Loucy (cell line): Measurements from ENCODE around the gene REEP1.

ENCODE experiments used
- H2AFZ ChIP-seq: fragments of 200-600 bp; sonication (generic); 2 replicates; pipeline ENCODE4 v1.6.0; 2016; ENCODE audit warnings: antibody characterized with exemption, mild to moderate bottlenecking, low read length, moderate library complexity
- H3F3A ChIP-seq: fragments of 200-600 bp; 2 replicates; pipeline ENCODE4 v1.6.0; 2016; ENCODE audit warnings: antibody characterized with exemption, low read depth, mild to moderate bottlenecking
- H3K27me3 ChIP-seq: fragments of 200-600 bp; sonication (generic); 2 replicates; pipeline ENCODE4 v1.6.1; 2014; ENCODE audit warnings: low read length, mild to moderate bottlenecking; ENCODE audit not compliant: insufficient read depth, poor library complexity, severe bottlenecking
- H3K36me3 ChIP-seq: fragments of 200-600 bp; sonication (generic); 2 replicates; pipeline ENCODE4 v1.6.1; 2016; ENCODE audit warnings: low read length; ENCODE audit not compliant: insufficient read depth
- H3K4me1 ChIP-seq: fragments of 200-600 bp; sonication (generic); 2 replicates; pipeline ENCODE4 v1.5.1; 2014; ENCODE audit warnings: low read length, mild to moderate bottlenecking; ENCODE audit not compliant: insufficient read depth, poor library complexity, severe bottlenecking
- H3K4me2 ChIP-seq: fragments of 200-600 bp; sonication (generic); 2 replicates; pipeline ENCODE4 v1.6.0; 2014; ENCODE audit warnings: antibody characterized with exemption, low read length, low read depth, mild to moderate bottlenecking; ENCODE audit not compliant: poor library complexity, severe bottlenecking
- H3K4me3 ChIP-seq: fragments of 200-600 bp; sonication (generic); 2 replicates; pipeline ENCODE4 v1.5.1; 2014; ENCODE audit warnings: low read length, mild to moderate bottlenecking, mixed read lengths; ENCODE audit not compliant: poor library complexity, severe bottlenecking
- H3K79me2 ChIP-seq: fragments of 200-600 bp; sonication (generic); 2 replicates; pipeline ENCODE4 v1.6.1; 2014; ENCODE audit warnings: low read length; ENCODE audit not compliant: insufficient read depth
- H3K9ac ChIP-seq: fragments of 200-600 bp; sonication (generic); 2 replicates; pipeline ENCODE4 v1.6.0; 2014; ENCODE audit warnings: mild to moderate bottlenecking, low read depth, low read length, moderate library complexity; ENCODE audit not compliant: poor library complexity, severe bottlenecking
- H3K9me2 ChIP-seq: fragments of 200-600 bp; sonication (generic); replicated peaks from 2 replicates; pipeline ENCODE4 v1.6.1; 2016; ENCODE audit warnings: low read depth, low read length, mixed read lengths
- H3K9me3 ChIP-seq: fragments of 200-600 bp; sonication (generic); 2 replicates; pipeline ENCODE4 v1.6.1; 2014; ENCODE audit warnings: mild to moderate bottlenecking, antibody characterized with exemption, low read length, low read depth; ENCODE audit not compliant: insufficient read depth
- H4K20me1 ChIP-seq: fragments of 200-600 bp; sonication (generic); 2 replicates; pipeline ENCODE4 v1.6.0; 2014; ENCODE audit warnings: antibody characterized with exemption, low read length, mild to moderate bottlenecking; ENCODE audit not compliant: insufficient read depth, poor library complexity, severe bottlenecking
- EZH2phosphoT487 ChIP-seq: fragments of 200-600 bp; IDR thresholded peaks from 2 replicates; pipeline ENCODE4 v1.6.1; 2018; ENCODE audit warnings: antibody characterized with exemption, mild to moderate bottlenecking, moderate library complexity, borderline replicate concordance
- TF ChIP-seq, protein P1 (sequence below): fragments of 200-600 bp; sonication (generic); conservative IDR thresholded peaks from 2 replicates; pipeline ENCODE4 v1.5.1; 2014; ENCODE audit warnings: mild to moderate bottlenecking, antibody characterized with exemption, low read length

Gene REEP1

DNA sequence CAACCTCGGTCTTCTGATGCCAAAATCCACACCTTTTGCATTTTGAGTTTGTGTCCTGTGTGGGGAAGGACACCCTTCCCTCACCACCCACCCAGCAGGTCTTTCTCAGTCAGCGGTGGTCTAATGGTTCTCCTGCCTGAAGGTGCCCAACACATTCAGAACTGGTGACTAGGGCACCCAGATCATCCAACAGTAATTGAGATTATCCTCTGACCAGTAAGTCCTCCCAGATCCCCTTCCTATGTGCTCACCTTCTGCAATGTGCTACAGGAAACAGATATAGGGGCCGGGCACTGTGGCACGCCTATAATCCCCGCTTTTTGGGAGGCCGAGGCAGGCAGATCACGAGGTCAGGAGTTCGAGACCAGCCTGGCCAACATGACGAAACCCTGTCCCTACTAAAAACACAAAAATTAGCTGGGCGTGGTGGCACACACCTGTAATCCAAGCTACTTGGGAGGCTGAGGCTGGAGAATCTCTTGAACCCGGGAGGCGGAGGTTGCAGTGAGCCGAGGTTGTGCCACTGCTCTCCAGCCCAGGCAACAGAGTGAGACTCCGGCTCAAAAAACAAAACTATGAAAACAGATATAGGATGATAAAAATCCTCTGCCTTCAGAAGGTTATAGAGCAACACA lies 56.2 kb downstream of the REEP1 start:
- H3K4me3 ChIP-seq = no peak overlapping the region
- TF ChIP-seq EZH2phosphoT487 = no peak
- TF ChIP-seq, protein P1, sequence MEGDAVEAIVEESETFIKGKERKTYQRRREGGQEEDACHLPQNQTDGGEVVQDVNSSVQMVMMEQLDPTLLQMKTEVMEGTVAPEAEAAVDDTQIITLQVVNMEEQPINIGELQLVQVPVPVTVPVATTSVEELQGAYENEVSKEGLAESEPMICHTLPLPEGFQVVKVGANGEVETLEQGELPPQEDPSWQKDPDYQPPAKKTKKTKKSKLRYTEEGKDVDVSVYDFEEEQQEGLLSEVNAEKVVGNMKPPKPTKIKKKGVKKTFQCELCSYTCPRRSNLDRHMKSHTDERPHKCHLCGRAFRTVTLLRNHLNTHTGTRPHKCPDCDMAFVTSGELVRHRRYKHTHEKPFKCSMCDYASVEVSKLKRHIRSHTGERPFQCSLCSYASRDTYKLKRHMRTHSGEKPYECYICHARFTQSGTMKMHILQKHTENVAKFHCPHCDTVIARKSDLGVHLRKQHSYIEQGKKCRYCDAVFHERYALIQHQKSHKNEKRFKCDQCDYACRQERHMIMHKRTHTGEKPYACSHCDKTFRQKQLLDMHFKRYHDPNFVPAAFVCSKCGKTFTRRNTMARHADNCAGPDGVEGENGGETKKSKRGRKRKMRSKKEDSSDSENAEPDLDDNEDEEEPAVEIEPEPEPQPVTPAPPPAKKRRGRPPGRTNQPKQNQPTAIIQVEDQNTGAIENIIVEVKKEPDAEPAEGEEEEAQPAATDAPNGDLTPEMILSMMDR = no peak
- H3K79me2 ChIP-seq = no peaks in the 10 kb centered on the region
- no peaks in the 10 kb centered on the region for H4K20me1 ChIP-seq
- H3K9me2 ChIP-seq = no peaks in the 10 kb centered on the region
- peaks cover 6% of the 10 kb centered on the region for H3K27me3 ChIP-seq
- H3K36me3 ChIP-seq = no peaks in the 10 kb centered on the region
- H2AFZ ChIP-seq = no peak overlapping the region
- no peak overlapping the region for H3K4me2 ChIP-seq
- no peak overlapping the region for H3K9ac ChIP-seq
- no peaks in the 10 kb centered on the region for H3K4me1 ChIP-seq
- no peaks in the 10 kb centered on the region for H3K9me3 ChIP-seq
- no peaks in the 10 kb centered on the region for H3F3A ChIP-seq

DNA sequence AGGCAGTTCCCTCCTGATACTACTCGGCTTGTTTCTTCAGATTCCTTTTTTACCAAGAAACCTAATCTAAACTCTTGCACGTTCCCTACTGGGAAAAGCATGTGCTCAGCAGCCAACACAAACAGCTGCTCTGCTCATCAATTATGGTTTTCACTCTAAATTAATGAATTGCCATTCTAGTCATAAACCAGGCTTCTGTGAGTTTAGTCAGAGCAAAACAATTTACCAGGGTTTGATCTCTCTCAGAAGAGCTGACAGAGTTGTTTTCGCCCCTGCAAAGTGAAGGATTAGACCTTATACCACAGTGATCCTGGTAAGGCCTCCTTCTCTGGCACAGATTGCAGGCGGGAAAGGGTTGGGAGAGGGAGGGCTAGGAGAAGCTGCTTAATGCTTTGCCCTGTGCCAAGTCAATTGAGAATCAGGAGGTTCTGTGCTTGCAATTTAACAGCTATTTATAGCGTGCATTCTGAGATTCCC lies 57.2 kb downstream of the REEP1 start:
- Histone ChIP-seq H3K4me2 (no peak overlapping the region), H3K9me2 (no peaks in the 10 kb centered on the region), H3F3A (no peaks in the 10 kb centered on the region), H2AFZ (no peak overlapping the region), H3K36me3 (no peaks in the 10 kb centered on the region), H4K20me1 (no peaks in the 10 kb centered on the region), H3K79me2 (no peaks in the 10 kb centered on the region), H3K4me3 (no peak overlapping the region), H3K27me3 (peaks cover 6% of the 10 kb centered on the region), H3K4me1 (no peaks in the 10 kb centered on the region), H3K9ac (no peak overlapping the region), H3K9me3 (no peaks in the 10 kb centered on the region)
- TF ChIP-seq EZH2phosphoT487 = no peak
- TF ChIP-seq, protein P1 = no peak

DNA sequence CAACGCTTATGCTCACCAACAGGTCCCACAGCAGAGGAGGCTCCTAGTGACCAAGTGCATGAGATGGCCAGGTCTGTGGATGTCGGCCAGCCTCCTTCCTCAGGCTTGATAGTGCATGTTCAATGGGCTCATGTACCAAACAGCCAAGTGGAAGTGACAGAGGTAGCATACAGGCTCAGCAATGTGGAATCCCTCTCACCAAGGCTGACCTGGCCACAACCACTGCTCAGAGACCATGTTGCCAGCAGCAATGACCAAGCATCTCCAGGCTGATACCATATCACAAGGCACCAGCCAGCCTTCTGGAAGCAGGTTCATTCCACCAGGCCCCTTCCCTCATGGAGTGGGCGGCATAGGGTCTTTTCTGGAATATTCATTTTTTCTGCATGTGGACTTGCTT lies 61.5 kb downstream of the REEP1 start:
- no peak overlapping the region for H3K9ac ChIP-seq
- no peak overlapping the region for H3K4me2 ChIP-seq
- no peaks in the 10 kb centered on the region for H4K20me1 ChIP-seq
- no peaks in the 10 kb centered on the region for H3F3A ChIP-seq
- no peaks in the 10 kb centered on the region for H3K9me2 ChIP-seq
- no peaks in the 10 kb centered on the region for H3K79me2 ChIP-seq
- TF ChIP-seq EZH2phosphoT487 = no peak
- TF ChIP-seq, protein P1 = no peak
- H3K4me1 ChIP-seq = no peaks in the 10 kb centered on the region
- H3K4me3 ChIP-seq = no peak overlapping the region
- H3K9me3 ChIP-seq = peaks cover 5% of the 10 kb centered on the region; the same call in 1 of the 2 replicates
- H3K36me3 ChIP-seq = no peaks in the 10 kb centered on the region
- H2AFZ ChIP-seq = no peak overlapping the region
- peaks cover 6% of the 10 kb centered on the region for H3K27me3 ChIP-seq
